ENCODE data around the gene TPST2.

Gene TPST2

GRCh38 chr22:26558248-26558895, 31.6 kb downstream of the TPST2 start:
- DNase-seq (ENCODE audit: low spot score in 2 of 2) = no peak
- no peaks in the 10 kb centered on the region for H3K27me3 Mint-ChIP-seq
- ATAC-seq (replicated peaks; ENCODE audit: extremely low read depth, poor library complexity, severe bottlenecking) = no peak
- H3K9me3 Mint-ChIP-seq = no peaks in the 10 kb centered on the region
- H3K4me3 Mint-ChIP-seq = no peak overlapping the region
- peak overlapping the region; percentile 83 for H3K27ac Mint-ChIP-seq (ENCODE audit: low read depth)
- H3K4me1 Mint-ChIP-seq = peaks cover 77% of the 10 kb centered on the region
- peaks cover 19% of the 10 kb centered on the region for H3K36me3 Mint-ChIP-seq (ENCODE audit: insufficient read depth)

GRCh38 chr22:26556904-26557303, 33.0 kb downstream of the TPST2 start:
- Mint-ChIP-seq H3K36me3 (ENCODE audit: insufficient read depth) (peaks cover 12% of the 10 kb centered on the region), H3K4me1 (peaks cover 62% of the 10 kb centered on the region), H3K4me3 (no peak overlapping the region), H3K9me3 (no peaks in the 10 kb centered on the region), H3K27me3 (no peaks in the 10 kb centered on the region), H3K27ac (ENCODE audit: low read depth) (no peak overlapping the region)
- no peak for DNase-seq (ENCODE audit: low spot score in 2 of 2)
- no peak for ATAC-seq (replicated peaks; ENCODE audit: extremely low read depth, poor library complexity, severe bottlenecking)

GRCh38 chr22:26555478-26555877, 34.5 kb downstream of the TPST2 start:
- no peak overlapping the region for H3K27ac Mint-ChIP-seq (ENCODE audit: low read depth)
- peaks cover 65% of the 10 kb centered on the region for H3K4me1 Mint-ChIP-seq

GRCh38 chr22:26554956-26555355, 35.0 kb downstream of the TPST2 start:
- DNase-seq (ENCODE audit: low spot score in 2 of 2) (no peak), ATAC-seq (replicated peaks; ENCODE audit: extremely low read depth, poor library complexity, severe bottlenecking) (no peak)
- H3K4me3 Mint-ChIP-seq = no peak overlapping the region
- H3K27me3 Mint-ChIP-seq = no peaks in the 10 kb centered on the region
- peaks cover 10% of the 10 kb centered on the region for H3K36me3 Mint-ChIP-seq (ENCODE audit: insufficient read depth)
- no peak overlapping the region for H3K27ac Mint-ChIP-seq (ENCODE audit: low read depth)
- no peaks in the 10 kb centered on the region for H3K9me3 Mint-ChIP-seq
- peaks cover 65% of the 10 kb centered on the region for H3K4me1 Mint-ChIP-seq

More at GRCh38 chr22:26555478-26555877, 34.5 kb downstream of the TPST2 start:
- Mint-ChIP-seq H3K27me3 (no peaks in the 10 kb centered on the region), H3K9me3 (no peaks in the 10 kb centered on the region), H3K4me3 (no peak overlapping the region), H3K36me3 (ENCODE audit: insufficient read depth) (peaks cover 12% of the 10 kb centered on the region)
- DNase-seq (ENCODE audit: low spot score in 2 of 2) (no peak), ATAC-seq (replicated peaks; ENCODE audit: extremely low read depth, poor library complexity, severe bottlenecking) (no peak)

- Mint-ChIP-seq H3K36me3 (ENCODE audit: insufficient read depth) (peaks cover 10% of the 10 kb centered on the region), H3K4me3 (peak overlapping the region; percentile 19), H3K4me1 (peaks cover 52% of the 10 kb centered on the region), H3K9me3 (no peaks in the 10 kb centered on the region), H3K27me3 (no peaks in the 10 kb centered on the region), H3K27ac (ENCODE audit: low read depth) (peak overlapping the region; percentile 42)
- DNase-seq (ENCODE audit: low spot score in 2 of 2) = no peak
- ATAC-seq (replicated peaks; ENCODE audit: extremely low read depth, poor library complexity, severe bottlenecking) = no peak
Measured at GRCh38 chr22:26553056-26553752, 36.7 kb downstream of the TPST2 start.

- Mint-ChIP-seq H3K27ac (ENCODE audit: low read depth) (no peak overlapping the region), H3K27me3 (no peaks in the 10 kb centered on the region), H3K4me1 (peaks cover 54% of the 10 kb centered on the region), H3K9me3 (no peaks in the 10 kb centered on the region), H3K36me3 (ENCODE audit: insufficient read depth) (peaks cover 9% of the 10 kb centered on the region), H3K4me3 (no peak overlapping the region)
- ATAC-seq (replicated peaks; ENCODE audit: extremely low read depth, poor library complexity, severe bottlenecking) (no peak), DNase-seq (ENCODE audit: low spot score in 2 of 2) (no peak)
Measured at GRCh38 chr22:26552466-26552865, 37.5 kb downstream of the TPST2 start.

GRCh38 chr22:26551568-26551967, 38.4 kb downstream of the TPST2 start:
- Mint-ChIP-seq H3K36me3 (ENCODE audit: insufficient read depth) (peaks cover 11% of the 10 kb centered on the region), H3K27ac (ENCODE audit: low read depth) (no peak overlapping the region), H3K9me3 (no peaks in the 10 kb centered on the region), H3K27me3 (no peaks in the 10 kb centered on the region), H3K4me3 (no peak overlapping the region), H3K4me1 (peaks cover 54% of the 10 kb centered on the region)
- ATAC-seq (replicated peaks; ENCODE audit: extremely low read depth, poor library complexity, severe bottlenecking) = no peak
- no peak for DNase-seq (ENCODE audit: low spot score in 2 of 2)

GRCh38 chr22:26550498-26551033, 39.4 kb downstream of the TPST2 start:
- ATAC-seq (replicated peaks; ENCODE audit: extremely low read depth, poor library complexity, severe bottlenecking) (no peak), DNase-seq (ENCODE audit: low spot score in 2 of 2) (no peak)
- Mint-ChIP-seq H3K4me3 (no peak overlapping the region), H3K9me3 (no peaks in the 10 kb centered on the region), H3K27me3 (no peaks in the 10 kb centered on the region), H3K36me3 (ENCODE audit: insufficient read depth) (peaks cover 12% of the 10 kb centered on the region), H3K27ac (ENCODE audit: low read depth) (peak overlapping the region; percentile 30), H3K4me1 (peaks cover 59% of the 10 kb centered on the region)

GRCh38 chr22:26549902-26550497, 39.9 kb downstream of the TPST2 start:
- DNase-seq (ENCODE audit: low spot score in 2 of 2) = no peak
- ATAC-seq (replicated peaks; ENCODE audit: extremely low read depth, poor library complexity, severe bottlenecking) = no peak
- Mint-ChIP-seq H3K4me1 (peaks cover 64% of the 10 kb centered on the region), H3K4me3 (no peak overlapping the region), H3K9me3 (no peaks in the 10 kb centered on the region), H3K27me3 (no peaks in the 10 kb centered on the region), H3K27ac (ENCODE audit: low read depth) (peak overlapping the region; percentile 30), H3K36me3 (ENCODE audit: insufficient read depth) (peaks cover 12% of the 10 kb centered on the region)

GRCh38 chr22:26548984-26549383, 40.9 kb downstream of the TPST2 start:
- no peak for ATAC-seq (replicated peaks; ENCODE audit: extremely low read depth, poor library complexity, severe bottlenecking)
- no peak overlapping the region for H3K4me3 Mint-ChIP-seq
- peaks cover 12% of the 10 kb centered on the region for H3K36me3 Mint-ChIP-seq (ENCODE audit: insufficient read depth)
- H3K27ac Mint-ChIP-seq (ENCODE audit: low read depth) = no peak overlapping the region
- H3K4me1 Mint-ChIP-seq = peaks cover 65% of the 10 kb centered on the region
- DNase-seq (ENCODE audit: low spot score in 2 of 2) = no peak
- H3K27me3 Mint-ChIP-seq = no peaks in the 10 kb centered on the region
- H3K9me3 Mint-ChIP-seq = no peaks in the 10 kb centered on the region

GRCh38 chr22:26548303-26548702, 41.6 kb downstream of the TPST2 start:
- DNase-seq (ENCODE audit: low spot score in 2 of 2) (no peak), ATAC-seq (replicated peaks; ENCODE audit: extremely low read depth, poor library complexity, severe bottlenecking) (no peak)
- no peaks in the 10 kb centered on the region for H3K9me3 Mint-ChIP-seq
- peaks cover 66% of the 10 kb centered on the region for H3K4me1 Mint-ChIP-seq
- no peaks in the 10 kb centered on the region for H3K27me3 Mint-ChIP-seq
- peak overlapping the region; percentile 63 for H3K27ac Mint-ChIP-seq (ENCODE audit: low read depth)
- no peak overlapping the region for H3K4me3 Mint-ChIP-seq
- H3K36me3 Mint-ChIP-seq (ENCODE audit: insufficient read depth) = peaks cover 12% of the 10 kb centered on the region

- H3K27ac Mint-ChIP-seq (ENCODE audit: low read depth) = peak overlapping the region; percentile 84
Measured at GRCh38 chr22:26547837-26548236, 42.1 kb downstream of the TPST2 start.

More at GRCh38 chr22:26547837-26548236, 42.1 kb downstream of the TPST2 start:
- Mint-ChIP-seq H3K9me3 (no peaks in the 10 kb centered on the region), H3K4me3 (peak overlapping the region; percentile 54), H3K27me3 (no peaks in the 10 kb centered on the region), H3K36me3 (ENCODE audit: insufficient read depth) (peaks cover 12% of the 10 kb centered on the region), H3K4me1 (peaks cover 69% of the 10 kb centered on the region)
- ATAC-seq (replicated peaks; ENCODE audit: extremely low read depth, poor library complexity, severe bottlenecking) (no peak), DNase-seq (ENCODE audit: low spot score in 2 of 2) (no peak)

Data from central memory CD8-positive, alpha-beta T cell (primary cell).